RPMI8226 (cell line): Measurements from ENCODE around the gene DKK3.
A peak's percentile ranks its signal among the peaks of the same experiment; 100 is the strongest.

Source experiments
- DNase-seq: peaks from one replicate; pipeline ENCODE4 v3.0.0-alpha.2; 2015

Gene DKK3

GRCh38 chr11:11935536-11935935 is 72.9 kb downstream of the DKK3 start:
- no peak for DNase-seq

GRCh38 chr11:11931461-11932055 is 76.9 kb downstream of the DKK3 start:
- peak; percentile 29 for DNase-seq

GRCh38 chr11:11929920-11930319 is 78.5 kb downstream of the DKK3 start:
- DNase-seq, result no peak

GRCh38 chr11:11923828-11924227 is 84.6 kb downstream of the DKK3 start:
- no peak for DNase-seq

- DNase-seq, result no peak
Observed at GRCh38 chr11:11916981-11917399, 91.4 kb downstream of the DKK3 start.

- DNase-seq, result no peak
Observed at GRCh38 chr11:11915625-11916024, 92.8 kb downstream of the DKK3 start.

- no peak for DNase-seq
Observed at GRCh38 chr11:11913395-11913794, 95.0 kb downstream of the DKK3 start.
